HG03565 (cell line): Measurements from ENCODE around the gene ETS1.
"Not testable (repeated sequence)": the region's sequence is repeated elsewhere in the genome, so short reads cannot be mapped to it uniquely, and the experiment has no call there.

Experiments used
- ATAC-seq: cut with Tn5 transposase; IDR thresholded peaks from one replicate; pipeline ENCODE4 v1.9.1; 2021; ENCODE audit warnings: mild to moderate bottlenecking, moderate library complexity; ENCODE audit not compliant: unreplicated experiment

ETS1 gene

GRCh38 chr11:128467610-128468041 lies 119.7 kb downstream of the ETS1 start:
- ATAC-seq = no peak

GRCh38 chr11:128467041-128467440 lies 120.3 kb downstream of the ETS1 start:
- no peak for ATAC-seq

- no peak for ATAC-seq
These were observed 121.2 kb downstream of the ETS1 start for GRCh38 chr11:128465946-128466705.

- ATAC-seq = no peak
These were observed 121.8 kb downstream of the ETS1 start for GRCh38 chr11:128465531-128465930.

- no peak for ATAC-seq
These were observed 122.4 kb downstream of the ETS1 start for GRCh38 chr11:128464878-128465450.

- ATAC-seq = no peak
These were observed 123.4 kb downstream of the ETS1 start for GRCh38 chr11:128463979-128464378.

GRCh38 chr11:128463371-128463829 lies 124.0 kb downstream of the ETS1 start:
- no peak for ATAC-seq

GRCh38 chr11:128462922-128463321 lies 124.4 kb downstream of the ETS1 start:
- ATAC-seq = no peak

GRCh38 chr11:128462189-128462588 lies 125.2 kb downstream of the ETS1 start:
- no peak for ATAC-seq

GRCh38 chr11:128458321-128458720 lies 129.0 kb downstream of the ETS1 start:
- no peak for ATAC-seq

- ATAC-seq = no peak
These were observed 129.5 kb downstream of the ETS1 start for GRCh38 chr11:128457874-128458273.

GRCh38 chr11:128456566-128457268 lies 130.6 kb downstream of the ETS1 start:
- no peak for ATAC-seq

GRCh38 chr11:128455766-128456165 lies 131.6 kb downstream of the ETS1 start:
- no peak for ATAC-seq

- ATAC-seq = no peak
These were observed 133.7 kb downstream of the ETS1 start for GRCh38 chr11:128453444-128454336.

- no peak for ATAC-seq
These were observed 135.5 kb downstream of the ETS1 start for GRCh38 chr11:128451652-128452470.

- ATAC-seq = no peak
These were observed 136.3 kb downstream of the ETS1 start for GRCh38 chr11:128450882-128451651.

GRCh38 chr11:128450425-128450824 lies 136.9 kb downstream of the ETS1 start:
- not testable (repeated sequence) for ATAC-seq

- no peak for ATAC-seq
These were observed 138.2 kb downstream of the ETS1 start for GRCh38 chr11:128448981-128449713.
